ENCODE data around the gene PRKCB.
"Not testable (repeated sequence)": the region's sequence is repeated elsewhere in the genome, so short reads cannot be mapped to it uniquely, and the experiment has no call there.

Gene PRKCB

DNA sequence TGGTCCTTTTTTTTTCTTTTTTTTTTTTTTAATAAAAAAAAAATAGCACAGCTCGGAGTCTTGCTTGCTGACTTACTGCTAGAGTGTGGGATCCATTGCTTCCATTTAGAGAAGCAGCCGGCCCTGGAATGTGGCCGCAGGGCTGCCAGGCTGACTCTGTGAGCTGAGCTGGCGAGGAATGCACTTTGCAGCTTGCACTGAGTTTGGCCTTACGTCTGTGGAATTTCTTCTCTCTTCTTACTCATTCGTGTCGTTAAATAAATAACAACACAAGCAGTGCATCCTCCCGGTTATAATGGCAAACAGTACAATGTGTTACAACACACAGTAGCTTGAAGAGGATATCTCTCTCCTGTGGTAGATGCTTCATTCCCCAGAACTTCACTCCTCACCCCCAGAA, 69.2 kb downstream of the PRKCB start:
- no peak for DNase-seq

DNA sequence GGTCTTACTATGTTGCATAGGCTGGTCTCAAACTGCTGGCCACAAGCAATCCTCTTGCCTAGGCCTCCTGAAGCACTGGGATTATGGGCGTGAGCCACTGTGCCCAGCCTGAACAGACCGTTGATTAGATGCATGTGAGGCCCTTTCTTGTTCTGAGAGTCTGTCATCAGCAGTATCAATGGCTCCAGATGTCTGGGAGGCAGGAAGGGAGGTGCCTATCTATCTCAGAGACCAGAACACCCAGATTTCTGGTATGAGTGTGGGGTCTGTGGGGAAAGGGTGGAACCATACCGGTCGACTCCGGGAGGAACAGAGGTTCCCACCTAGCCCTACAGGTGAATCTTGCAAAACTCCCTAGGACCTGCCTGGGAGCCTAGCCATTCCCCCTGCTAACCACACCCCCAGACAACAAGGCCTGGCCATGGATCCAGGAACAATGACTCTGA, 71.7 kb downstream of the PRKCB start:
- no peak for DNase-seq

DNA sequence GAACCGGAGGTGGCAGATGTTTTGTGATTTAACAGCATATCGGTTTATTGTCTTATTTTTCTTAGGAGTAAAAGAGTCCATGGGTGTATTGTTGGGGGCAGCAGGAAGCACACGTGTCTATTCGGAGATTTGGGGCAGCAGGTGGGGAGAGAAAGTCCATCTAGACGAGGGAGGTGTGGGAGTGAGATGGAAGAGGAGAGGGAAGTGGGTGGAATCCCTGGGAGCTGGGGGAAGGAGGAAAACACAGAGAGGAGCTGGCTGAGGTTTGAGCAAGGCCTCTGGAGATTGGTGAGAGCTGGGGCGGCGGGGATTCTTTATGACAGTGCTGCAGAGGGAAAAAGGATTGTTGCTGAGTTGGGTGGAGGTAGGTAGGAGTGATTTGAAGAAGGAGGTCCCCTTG, 72.1 kb downstream of the PRKCB start:
- DNase-seq, result no peak

DNA sequence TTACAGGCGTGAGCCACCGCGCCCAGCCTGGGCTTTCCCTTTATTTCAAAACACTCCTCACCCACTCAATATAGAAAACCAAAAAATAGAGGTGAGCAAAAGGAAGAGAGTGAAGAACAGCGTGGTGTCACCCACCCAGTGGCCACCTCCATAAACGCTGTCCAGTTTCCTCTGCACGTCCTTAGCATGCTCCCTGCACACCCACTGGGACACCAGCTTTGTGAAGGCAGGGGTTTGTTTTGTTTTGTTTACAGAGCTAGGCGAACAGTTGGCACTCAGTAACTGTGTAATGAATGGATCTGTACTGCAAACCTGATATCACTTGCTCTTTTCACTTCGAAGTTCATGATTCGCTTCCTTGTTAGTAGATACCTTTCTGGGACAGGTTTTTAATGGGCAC, 73.0 kb downstream of the PRKCB start:
- no peak for DNase-seq

DNA sequence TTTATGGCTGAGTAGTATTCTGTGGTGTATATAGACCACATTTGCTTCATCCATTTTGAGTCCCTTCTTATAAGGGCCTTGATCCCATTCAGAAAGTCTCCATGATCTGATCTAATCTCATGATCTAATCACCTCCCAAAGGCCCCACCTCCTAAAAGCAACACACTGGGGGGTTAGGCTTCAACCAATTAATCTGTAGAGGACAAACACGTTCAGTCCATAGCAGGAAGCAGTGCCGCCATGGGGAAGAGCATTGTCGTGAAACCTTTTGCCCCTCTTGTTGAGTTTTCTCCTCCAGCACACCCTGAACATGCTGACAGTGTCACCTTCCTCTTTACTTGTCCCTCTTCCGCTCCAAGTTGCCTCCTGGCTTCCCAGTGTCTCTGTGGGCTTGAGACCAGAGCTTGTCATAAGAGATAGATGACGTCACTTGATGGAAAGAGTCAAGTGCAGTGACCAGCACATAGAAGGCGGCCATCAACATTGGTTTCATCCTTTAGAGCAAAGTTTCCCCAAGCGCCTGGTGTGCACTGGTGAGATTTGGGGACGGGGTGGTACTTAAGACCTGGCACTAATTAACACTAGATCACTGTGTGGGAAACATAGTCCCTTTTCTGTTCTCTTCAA, 74.1 kb downstream of the PRKCB start:
- no peak for DNase-seq

DNA sequence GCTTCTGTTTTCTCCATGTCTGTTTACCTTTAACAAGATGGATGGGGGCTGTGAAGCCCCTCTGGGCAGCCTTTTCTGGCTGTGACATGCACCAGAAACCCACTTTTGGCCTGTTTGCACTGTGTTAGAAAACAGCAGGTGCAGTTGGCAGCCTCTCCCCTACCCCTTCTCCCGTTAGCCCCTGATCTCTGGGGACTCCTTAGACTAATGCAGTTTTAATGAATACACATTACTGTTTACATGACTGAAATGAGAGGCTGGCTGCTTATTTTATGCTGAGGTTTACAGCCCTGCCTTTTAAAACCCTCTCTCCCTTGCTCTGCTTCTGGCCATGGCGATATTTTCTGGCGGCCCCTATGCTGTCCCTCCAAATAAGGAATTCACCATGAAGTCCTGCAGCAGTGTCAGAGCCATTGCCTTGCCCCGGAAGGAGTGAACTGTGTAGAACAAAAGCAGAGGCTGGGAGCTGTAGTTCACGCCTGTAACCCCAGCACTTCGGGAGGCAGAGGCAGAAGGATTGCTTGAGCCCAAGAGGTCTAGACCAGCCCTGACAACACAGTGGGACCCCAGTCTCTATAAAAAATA, 79.3 kb downstream of the PRKCB start:
- DNase-seq, result no peak

DNA sequence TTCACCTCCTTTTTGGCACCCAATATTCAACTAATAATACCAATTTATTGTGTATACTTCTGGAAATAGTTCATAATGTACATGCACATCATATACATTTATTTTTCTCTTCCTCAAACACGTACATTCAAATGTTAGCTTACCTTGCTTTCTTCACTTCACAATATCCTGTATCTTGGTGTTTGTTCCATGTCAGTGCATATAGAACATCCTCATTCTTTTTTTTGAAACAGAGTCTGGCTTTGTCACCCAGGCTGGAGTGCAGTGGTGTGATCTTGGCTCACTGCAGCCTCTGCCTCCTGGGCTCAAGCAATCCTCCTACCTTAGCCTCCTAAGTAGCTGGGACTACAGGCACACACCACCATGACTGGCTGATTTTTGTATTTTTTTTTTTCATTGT, 80.8 kb downstream of the PRKCB start:
- not testable (repeated sequence) for DNase-seq

DNA sequence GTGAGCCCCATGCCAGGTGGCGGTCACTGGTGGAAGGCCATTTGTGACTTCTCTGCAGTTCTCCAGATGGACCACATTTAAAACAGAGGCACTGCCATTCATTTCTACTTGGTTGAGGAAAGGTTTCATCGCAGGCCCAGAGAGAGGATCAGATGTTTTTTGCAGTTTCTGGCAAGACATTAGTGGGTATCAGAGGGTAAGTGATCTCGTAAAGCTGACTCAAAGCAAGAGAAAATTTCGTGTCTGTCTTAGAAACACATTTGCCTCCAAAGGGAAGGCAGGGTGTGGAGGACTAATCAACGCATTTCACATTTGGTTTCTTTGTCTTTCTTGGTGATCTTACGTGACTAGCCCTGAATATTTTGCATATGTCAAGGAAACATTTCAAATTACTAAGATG, 81.8 kb downstream of the PRKCB start:
- no peak for DNase-seq

DNA sequence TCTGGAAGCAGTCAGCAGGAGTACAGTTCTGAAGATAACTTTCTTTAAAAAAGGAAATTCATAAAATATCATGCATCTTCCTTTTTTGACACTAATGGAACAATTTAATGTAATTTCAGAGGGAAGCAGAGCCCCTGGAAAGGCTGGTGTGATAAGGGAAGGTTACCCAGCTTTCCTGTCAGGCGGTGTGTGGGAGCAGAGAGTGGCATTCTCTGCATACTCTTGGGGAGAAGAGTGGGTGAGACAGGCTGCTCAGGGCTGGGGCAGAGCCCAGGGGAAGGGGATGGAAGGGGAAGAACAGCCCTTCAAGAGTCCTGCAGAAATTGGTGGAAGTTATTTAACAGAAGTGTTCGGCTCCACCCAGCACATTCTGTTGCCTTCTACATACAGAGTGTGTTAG, 84.7 kb downstream of the PRKCB start:
- no peak for DNase-seq

DNA sequence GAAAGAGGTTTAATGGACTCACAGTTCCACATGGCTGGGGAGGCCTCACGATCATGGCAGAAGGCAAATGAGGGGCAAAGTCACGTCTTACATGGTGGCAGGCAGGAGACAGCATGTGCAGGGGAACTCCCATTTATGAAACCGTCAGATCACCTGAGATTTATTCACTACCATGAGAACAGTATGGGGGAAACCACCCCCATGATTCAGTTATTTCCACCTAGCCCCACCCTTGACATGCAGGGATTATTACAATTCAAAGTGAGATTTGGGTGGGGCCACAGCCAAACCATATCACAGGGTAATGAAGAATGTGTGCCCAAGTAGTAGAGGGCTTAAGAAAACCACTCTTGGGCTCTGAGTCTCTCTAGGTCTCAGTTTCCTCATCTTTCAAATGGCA, 85.1 kb downstream of the PRKCB start:
- DNase-seq, result no peak

DNA sequence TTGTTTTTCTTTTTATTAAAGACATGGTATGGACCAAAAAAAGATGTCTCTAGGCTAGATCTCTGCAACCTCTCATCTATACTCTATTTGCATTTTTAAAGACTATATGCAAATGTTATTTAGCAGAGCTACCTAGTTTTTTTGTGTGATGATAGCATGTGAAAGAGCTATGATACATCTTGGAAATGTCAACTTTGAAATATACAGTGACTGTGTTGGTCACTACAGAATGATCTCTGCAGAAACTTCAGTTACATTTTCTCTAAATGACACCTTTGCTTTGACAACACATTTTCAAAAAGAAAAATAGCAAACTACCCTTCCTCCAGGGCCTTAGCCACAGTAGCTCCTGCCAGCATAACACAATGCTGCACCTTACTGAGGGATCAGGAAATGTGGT, 86.6 kb downstream of the PRKCB start:
- no peak for DNase-seq

DNA sequence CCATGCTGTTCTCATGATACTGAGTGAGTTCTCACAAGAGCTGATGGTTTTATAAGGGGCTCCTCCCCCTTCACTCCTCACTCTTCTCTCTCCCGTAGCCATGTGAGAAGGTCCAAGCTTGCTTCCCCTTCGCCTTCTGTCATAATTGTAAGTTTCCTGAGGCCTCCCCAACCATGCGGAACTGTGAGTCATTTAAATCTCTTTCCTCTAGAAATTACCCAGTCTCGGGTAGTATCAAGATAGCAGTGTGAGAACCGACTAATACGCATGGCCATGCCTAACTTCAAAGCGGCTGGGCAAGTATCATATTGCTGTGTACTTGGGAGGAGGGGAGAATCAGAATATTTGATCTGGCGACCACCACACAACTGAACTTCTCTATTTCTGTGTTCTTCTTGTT, 88.3 kb downstream of the PRKCB start:
- DNase-seq, result no peak

DNA sequence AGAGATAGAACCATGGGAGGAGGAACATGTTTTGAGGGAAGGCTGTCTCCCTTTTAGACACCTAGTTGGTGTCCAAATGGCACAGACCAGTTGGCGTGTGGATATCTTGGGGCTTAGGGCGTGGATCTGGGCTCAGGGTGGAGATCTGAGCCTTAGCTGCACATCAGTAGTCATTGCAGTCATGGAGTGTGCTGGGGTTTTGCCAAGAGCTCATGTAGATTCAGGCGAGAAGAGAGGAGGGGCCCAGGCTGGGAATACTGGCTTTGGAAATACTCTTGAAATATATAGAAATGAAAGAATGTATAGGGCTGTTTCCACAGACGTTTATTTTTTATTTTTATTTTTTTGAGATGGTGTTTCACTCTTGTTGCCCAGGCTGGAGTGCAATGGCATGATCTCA, 92.0 kb downstream of the PRKCB start:
- DNase-seq, result no peak

DNA sequence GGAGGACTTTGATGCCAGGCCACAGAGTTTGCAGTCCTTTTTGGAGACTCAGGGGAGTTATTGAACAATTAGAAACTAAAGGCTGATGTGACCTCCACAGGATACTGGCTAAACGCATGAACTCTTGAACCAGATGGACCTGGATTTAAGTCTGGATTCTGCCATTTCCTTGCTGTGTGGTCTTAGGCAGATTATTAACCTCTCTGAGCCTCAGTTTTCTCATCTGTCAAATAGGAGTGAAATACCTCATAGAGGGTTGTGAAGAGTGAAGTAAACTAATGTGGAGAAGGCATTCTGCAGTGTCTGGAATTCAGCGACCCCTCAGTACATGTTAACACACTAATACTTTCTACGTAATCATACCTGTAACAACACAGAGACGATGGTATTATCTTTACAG, 93.5 kb downstream of the PRKCB start:
- DNase-seq, result no peak

DNA sequence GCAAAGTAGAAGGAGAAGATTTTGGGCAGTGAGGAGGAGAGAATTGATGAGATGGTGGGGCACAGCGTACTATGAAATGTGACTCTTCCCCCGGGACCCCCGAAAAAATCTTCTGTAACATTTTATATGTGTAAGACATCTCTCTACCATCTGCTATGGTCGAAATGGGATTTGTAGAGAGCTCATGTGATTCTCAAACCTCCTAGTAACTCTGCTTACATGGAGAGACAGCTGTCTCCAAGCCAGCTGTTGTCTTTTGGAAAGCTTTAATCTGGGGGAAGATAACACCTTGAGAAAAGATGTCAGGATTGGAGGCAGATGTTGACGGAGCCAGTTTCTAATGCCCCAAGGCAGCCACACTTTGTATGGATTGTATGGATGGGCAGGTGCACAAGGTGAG, 94.1 kb downstream of the PRKCB start:
- no peak for DNase-seq

DNA sequence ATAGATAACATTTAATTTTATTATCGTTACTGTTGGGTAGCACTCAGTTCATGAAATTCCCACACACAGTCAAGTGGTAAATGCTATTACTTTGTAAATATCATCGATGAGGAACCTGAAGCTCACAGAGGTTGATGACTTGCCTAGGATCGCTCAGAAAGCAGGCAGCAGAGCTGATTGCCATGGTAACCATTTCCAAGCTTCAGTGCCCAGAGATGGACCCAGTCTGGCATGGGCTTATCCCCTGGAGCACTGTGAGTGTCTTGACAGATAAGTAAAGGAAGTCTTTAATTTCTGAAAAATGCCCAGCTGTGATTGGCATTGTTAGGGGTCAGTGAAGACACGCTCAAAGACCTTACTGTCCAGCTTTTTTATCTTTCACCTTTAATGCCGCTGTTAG, 95.0 kb downstream of the PRKCB start:
- DNase-seq, result no peak

DNA sequence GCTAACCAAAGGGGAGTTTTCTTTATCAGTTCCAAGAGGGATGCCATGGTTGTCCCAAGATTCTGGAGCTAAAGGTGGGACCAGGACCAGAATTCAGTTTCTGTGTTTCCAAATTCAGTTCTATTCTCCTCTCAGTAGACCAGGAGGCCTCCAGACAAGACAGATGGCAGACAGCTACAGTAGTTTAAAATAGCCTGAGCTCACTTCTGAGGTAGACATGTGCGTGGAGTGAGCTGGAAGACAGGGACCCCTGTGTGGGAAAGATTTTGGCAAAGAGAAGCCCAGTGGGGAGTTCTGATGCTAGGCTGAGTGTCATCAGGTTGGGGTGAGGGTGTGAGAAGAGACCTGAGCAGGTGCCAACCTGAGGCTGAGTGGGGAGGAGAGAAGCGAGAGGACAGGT, 95.4 kb downstream of the PRKCB start:
- DNase-seq, result no peak

DNA sequence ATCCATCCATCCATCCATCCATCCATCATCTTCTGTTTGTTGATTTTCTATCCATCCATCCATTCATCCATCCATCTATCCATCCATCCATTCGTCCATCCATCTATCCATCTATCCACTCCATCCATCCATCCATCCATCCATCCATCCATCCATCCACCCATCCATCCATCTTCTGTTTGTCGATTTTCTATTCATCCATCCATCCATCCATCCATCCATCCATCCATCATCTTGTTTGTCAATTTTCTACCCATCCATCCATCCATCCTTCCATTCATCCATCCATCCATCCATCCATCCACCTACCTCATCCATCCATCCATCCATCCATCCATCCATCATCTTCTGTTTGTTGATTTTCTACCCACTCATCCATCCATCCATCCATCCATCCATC, 97.9 kb downstream of the PRKCB start:
- DNase-seq, result not testable (repeated sequence)

DNA sequence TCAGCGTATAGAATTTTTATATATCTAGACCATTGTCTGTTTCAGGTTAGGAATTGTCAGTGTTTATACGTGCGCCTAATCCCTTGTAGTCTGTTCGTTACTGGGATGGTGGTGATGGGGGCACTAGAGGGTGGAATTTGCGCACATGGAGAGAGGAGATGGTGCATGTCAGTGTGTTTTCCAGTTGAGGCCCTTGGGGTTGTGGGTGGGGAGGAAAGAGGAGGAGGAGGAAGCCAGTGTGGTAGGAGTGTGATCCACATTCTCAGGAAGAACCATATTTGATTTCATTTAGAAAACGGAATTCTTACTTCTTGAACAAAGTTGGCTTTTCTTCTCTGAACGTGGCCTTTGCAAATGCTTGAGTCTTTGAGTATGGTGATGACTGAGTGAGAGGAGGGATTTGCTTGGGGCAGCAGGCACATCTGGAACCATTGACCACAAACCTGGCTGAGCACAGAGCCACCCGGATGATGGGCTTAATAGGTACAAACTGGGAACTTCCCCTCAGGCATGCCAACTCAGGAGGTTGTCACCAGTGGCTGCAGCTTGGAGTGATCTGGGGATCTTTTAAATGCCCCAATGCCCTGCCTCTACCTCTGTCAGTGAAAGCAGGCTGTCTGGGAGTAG, 98.9 kb downstream of the PRKCB start:
- DNase-seq, result no peak

DNA sequence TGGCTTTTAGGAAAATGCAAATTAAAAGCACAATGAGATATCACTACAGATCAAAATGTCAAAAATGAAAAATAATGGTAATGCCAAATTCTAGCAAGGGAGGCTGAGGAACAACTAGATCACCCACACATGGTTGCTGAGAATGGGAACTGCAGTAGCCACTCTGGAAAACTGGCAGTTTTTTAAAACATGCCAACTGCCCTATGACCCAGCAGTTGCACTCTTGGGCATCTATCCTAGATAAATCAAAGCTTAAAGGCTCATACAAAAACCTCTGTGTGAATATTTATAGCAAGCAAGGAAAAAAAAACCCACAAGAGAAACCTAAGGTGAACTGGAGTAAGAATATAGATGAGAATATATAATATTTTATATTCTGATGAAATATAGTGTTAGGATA, 104.3 kb downstream of the PRKCB start:
- DNase-seq, result no peak

DNA sequence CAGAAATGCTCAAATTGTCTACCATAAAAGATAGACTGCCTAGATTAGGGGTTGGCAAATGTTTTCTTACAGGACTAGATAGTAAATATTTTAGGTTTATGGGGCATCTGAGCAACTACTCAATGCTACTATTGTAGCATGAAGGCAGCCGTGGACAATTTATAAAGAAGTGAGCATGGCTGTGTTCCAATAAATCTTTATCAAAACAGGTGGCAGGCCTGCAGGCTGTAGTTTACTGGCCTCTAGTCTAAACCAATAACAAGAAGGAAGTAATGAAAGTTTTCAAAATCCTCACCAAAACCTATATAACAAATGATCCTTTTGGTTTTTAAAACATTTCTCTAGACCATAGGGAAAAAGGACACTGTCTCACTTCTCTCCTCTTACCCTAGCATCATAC, 105.2 kb downstream of the PRKCB start:
- no peak for DNase-seq

DNA sequence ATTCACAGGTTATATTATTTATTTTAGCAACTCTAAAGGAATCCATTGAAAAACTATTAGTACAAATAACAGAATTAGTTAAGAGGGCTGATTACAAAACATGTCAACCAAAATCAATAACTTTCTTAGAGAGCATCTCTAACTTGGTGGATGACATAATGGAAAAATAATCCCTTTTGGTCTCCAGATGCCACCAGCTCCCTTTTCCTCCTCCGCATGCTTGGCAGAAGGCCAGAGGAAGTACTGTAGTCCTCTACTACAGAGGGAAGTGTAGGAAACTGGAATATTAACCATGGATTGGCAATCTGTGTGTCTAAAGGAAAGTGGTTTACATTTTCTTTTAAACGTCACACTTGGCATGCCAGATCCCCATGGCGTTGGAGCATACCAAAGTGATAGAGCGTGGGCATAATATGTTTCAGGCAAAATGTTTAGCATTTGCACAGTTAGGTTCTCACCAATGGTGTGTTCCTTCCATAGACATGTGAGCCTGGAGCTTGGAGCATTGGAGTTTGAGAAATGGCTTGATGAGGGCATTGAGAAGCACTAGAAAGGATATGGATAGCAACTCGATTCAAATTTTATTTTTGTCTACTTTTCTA, 106.3 kb downstream of the PRKCB start:
- no peak for DNase-seq

DNA sequence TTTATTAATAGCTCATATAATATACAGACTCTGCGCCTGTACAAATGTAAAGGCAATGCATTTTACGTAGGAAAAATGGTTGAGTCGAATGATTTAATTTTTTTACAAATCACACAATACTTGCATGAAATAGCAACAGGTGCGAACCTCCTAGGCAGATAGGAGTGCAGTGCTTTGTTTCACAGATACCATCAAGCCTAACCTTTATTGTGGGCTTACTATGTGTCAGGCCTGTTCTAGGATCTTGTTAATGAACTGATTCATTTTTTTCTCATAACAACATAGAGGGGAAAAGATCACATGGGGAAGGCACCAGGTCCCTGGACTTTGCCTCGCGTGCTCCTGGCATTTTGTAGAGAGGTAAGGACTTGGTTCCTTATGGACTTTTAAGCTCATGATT, 107.8 kb downstream of the PRKCB start:
- DNase-seq, result no peak

DNA sequence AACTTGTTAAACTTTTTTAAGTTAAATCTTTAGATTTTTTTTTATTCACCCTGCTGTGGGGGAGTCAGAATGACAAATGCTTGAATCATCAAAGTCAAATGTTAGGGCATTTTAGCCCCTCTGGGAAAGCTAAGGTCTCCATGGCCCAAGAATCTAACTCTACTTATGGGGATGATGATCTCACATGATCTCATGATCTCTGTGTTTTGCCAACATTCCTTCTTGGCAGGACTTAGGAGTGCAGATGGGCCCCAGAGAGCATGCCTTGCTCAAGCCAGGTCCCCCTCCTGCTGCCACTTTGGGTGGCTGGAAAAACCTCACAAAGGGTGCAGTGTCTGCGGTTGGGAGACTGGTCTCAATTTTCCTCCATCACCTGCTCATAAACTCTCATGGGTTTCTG, 108.6 kb downstream of the PRKCB start:
- no peak for DNase-seq

DNA sequence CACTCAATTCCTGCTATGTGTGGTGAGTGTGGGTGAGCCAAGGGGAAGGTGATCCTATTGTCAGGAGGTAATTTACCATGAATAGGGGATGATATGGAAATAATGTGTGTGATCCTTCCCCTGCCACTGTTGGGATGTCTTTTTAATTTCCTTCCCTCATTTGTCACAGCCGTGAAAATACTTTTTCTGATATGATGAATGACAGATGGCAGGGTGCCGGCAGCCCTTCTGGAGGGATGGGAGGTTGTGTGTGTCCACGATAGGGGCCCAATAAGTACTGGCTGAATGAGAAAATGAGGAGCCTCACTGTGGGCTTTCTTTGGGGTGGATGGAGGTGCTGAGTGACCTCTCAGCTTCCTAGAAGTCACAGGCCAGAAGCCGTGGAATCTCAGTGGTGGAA, 109.5 kb downstream of the PRKCB start:
- DNase-seq, result no peak
